HG02642 (cell line): ENCODE data around the gene ERH.
"Not testable (repeated sequence)": the region's sequence is repeated elsewhere in the genome, so short reads cannot be mapped to it uniquely, and the experiment has no call there.

Source experiments
- ATAC-seq: cut with Tn5 transposase; IDR thresholded peaks from one replicate; pipeline ENCODE4 v1.9.1; 2021; ENCODE audit warnings: mild to moderate bottlenecking; ENCODE audit not compliant: unreplicated experiment, poor library complexity

ERH gene

DNA sequence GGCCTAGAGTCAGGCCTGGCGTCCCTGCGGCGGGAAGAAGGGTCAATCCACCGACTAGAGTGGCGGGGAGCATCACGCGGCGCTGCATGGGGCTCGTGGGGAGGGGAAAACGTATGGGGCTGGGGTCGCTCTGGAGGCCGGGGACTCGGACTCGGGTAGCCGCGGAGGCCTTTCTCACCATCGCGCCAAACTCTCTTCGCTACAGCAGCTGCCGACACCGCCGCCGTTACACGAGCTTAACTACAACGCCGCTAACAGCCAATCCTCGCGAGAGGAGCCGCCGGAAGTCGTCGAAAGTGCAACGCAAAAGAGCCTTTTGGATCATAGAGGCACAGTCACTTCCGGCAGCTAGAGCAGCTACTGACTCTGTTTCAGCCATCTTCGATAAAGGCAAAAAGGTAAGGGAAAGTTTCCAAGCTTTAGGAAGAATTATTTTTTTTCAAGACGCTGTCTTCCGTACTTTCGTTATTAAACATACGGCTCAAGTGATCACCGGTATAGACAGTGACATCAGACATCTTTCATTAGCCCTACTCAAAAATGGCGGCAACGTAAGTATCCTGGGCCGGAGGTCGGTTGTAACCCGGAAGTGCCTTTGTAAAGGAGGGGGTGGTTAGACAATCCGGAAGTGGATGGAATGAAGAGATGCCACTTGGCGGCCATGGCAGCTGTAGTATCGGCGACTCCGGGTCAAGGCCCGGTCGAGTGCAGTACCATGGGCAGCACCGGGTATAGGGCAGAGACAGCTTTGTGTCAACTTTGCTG, at the start of gene ERH, which contains the start of gene SLC39A9:
TSS of gene ERH (minus strand) at position 247 of the 765 bp plus-strand sequence. CDS start at position 181, 66 bp downstream.
TSS of gene SLC39A9 (plus strand) at position 640 of the 765 bp plus-strand sequence. CDS start 678 bp downstream, outside the sequence.
- ATAC-seq: peak; percentile 88

DNA sequence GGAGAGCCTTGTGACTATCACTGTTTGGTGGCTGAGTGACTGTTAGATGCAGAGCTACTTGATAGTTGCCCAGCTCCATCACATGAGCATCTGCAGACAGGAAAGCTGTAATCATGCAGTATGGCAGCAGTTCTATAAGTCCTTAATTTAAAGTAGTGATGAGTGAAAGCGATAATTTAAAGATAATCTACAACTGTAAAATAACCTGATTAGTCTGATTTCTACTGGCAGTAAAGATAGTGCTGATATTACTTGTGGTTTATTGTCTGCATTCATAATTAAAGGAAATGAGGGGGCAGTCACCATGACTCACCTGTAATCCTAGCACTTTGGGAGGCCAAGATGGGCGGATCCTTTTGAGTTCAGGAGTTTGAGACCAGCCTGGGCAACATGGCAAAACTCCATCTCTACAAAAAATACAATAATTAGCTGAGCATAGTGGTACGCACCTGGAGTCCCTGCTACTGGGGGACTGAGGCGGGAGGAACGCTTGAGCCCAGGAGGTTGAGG, 45.3 kb upstream of the ERH start:
- no peak for ATAC-seq

DNA sequence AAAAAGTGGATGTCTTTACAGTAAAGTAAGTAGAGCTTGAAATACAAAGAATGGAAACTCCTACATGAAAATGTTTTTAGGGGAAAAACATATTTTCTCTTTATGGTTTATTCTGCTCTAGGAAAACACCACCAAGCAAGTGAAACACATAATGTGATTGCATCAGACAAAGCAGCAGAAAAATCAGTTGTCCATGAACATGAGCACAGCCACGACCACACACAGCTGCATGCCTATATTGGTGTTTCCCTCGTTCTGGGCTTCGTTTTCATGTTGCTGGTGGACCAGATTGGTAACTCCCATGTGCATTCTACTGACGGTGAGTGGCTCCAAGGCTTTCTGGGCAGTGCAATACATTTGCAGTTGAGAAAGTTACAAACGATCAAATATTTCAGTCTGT, 43.8 kb upstream of the ERH start:
- peak; percentile 81 for ATAC-seq

DNA sequence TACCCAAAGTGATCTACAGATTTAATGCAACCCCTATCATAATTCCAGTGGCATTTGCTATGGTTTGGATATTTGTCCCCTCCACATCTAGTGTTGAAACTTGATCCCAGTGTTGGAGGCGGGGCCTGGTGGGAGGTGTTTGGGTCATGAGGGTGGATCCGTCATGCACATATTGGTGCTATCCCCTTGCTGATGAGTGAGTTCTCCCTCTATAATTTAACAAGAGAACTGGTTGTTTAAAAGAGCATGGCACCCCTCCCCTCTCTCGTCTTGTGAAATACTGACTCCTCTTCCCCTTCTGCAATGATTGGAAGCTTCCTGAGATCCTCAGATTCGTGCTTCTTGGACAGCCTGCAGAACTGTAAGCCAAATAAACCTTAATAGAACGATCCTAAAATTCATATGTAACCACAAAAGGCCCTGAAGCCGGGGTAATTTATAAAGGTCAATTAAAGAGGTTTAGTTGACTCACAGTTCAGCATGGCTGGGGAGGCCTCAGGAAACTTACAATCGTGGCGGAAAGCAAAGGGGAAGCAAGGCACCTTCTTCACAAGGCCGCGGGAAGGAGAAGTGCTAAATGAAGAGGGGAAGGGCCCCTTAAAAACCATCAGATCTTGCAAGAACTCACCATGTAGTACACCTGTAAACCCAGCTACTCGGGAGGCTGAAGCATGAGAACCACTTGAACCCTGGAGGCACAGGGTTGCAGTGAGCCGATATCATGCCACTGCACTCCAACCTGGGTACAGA, 41.6 kb upstream of the ERH start:
- no peak for ATAC-seq

DNA sequence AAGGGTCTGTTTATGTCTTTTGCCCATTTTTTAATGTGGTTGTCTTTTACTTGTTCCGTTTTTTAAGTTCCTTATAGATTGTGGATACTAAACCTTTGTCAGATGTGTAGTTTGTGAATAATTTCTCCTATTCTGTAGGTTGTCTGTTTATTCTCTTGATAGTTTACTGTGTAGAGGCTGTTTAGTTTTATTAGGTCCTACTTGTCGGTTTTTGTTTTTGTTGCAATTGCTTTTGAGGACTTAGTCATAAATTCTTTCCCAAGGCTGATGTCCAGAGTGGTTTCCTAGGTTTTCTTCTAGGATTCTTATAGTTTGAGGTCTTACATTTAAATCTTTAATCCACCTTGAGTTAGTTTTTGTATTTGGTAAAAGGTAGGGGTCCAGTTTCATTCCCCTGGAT, 34.3 kb upstream of the ERH start:
- ATAC-seq: no peak

GRCh38 chr14:69430306-69430939, 32.3 kb upstream of the ERH start:
- no peak for ATAC-seq

- no peak for ATAC-seq
Observed at GRCh38 chr14:69429643-69430042, 31.5 kb upstream of the ERH start.

DNA sequence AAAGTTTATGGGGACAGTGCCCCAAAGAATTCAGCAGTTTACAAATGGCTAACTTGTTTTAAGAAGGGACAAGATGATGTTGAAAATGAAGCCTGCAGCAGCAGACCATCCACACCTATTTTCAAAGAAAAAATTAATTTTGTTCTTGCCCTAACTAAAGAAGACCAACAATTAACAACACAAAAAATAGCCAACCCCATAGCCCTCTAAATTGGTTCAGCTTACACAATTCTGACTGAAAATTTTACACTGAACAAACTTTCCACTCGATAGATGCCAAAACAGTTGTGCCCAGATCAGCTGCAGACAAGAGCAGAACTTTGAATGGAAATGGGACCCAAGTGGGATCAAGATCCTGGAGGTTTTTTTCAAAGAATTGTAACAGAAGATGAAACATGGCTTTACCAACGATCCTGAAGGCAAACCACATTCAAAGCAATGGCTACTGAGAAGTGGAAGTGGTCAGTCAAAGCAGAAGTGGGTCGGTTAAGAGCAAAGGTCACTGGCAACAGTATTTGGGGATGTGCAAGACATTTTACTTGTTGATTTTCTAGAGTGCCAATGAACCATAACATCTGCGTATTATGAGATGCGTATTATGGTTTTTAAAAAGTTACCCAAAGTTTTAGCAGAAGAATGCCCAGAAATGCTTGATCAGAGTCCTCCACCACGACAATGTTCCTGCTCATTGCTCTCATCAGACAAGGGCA, 30.3 kb upstream of the ERH start:
- ATAC-seq: peak; percentile 65

- no peak for ATAC-seq
Observed at GRCh38 chr14:69427596-69427995, 29.5 kb upstream of the ERH start.

DNA sequence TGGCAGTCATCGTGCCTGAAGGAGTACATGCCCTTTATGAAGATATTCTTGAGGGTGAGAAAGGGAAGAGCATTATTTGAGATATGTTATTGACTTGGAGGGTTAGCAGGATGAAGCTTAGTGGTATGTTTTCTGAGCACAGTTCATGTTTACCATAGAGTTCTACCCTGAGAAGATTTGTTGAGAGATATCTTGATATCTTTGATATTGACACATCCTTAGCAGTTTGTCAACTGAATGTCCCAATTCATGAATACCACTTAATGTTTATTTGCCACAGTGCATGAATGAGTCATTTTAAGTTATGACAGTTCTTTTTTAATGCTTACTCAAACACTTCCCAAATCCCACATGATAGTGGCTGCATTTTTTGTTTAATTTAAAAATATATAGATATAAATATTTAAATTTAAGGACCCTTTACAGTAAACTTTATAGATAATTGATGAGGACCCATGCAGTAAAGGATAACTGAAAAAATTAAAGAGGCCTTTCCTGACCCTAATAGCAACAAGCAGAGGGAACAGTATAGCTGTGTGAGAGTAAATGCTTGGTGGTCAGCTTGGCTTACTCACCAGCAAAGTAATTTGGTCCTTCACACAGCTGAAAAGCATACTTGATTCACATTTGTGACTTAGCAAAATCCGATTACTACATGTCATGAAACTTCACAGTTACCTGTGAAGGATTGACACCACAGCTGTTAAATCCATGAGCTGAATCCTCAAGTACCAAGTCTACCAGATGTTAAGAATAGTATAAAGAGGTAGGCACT, 26.2 kb upstream of the ERH start:
- no peak for ATAC-seq

GRCh38 chr14:69423279-69423678, 25.2 kb upstream of the ERH start:
- no peak for ATAC-seq

- ATAC-seq: not testable (repeated sequence)
Observed at GRCh38 chr14:69416087-69416486, 18.0 kb upstream of the ERH start.

- ATAC-seq: no peak
Observed at GRCh38 chr14:69413483-69413882, 15.4 kb upstream of the ERH start.

- ATAC-seq: no peak
Observed at GRCh38 chr14:69408331-69408960, 10.3 kb upstream of the ERH start.

DNA sequence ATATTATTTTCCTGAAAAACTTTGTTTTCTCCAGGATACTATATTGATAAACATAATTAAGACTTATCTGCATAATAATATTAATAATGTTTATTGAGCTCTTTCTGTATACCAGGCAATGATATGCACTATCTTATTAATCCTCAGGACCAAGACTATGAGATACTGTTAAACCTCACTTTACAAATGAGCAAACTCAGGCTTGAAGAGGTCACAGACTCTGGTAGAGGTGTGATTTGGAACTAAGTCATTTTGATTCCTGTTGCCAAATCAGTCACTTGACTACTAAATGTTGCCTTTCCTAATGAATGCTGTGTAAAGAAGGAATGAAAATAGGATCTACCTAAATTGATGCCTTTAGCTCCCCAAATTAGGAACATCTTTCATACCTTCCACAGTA, 7.7 kb upstream of the ERH start:
- ATAC-seq: no peak

GRCh38 chr14:69404883-69405282, 6.8 kb upstream of the ERH start:
- no peak for ATAC-seq

- ATAC-seq: no peak
Observed at GRCh38 chr14:69404478-69404877, 6.4 kb upstream of the ERH start.

DNA sequence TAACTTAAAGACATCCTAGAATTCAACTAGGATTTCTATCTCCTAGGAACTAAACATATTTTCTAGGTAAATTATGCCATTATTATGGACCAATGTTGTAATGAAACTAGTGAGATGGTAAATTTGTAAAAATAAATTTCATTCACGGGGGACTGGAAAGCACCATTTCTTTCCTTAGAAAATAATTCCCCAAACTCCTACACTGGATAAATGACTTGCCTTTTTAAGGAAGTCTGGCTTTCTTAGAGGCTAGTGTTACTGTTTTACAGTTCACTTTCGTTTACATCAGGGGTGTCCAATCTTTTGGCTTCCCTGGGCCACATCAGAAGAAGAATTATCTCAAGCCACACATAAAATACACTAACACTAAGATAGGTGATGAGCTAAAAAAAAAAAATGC, 3.7 kb upstream of the ERH start:
- ATAC-seq: no peak

DNA sequence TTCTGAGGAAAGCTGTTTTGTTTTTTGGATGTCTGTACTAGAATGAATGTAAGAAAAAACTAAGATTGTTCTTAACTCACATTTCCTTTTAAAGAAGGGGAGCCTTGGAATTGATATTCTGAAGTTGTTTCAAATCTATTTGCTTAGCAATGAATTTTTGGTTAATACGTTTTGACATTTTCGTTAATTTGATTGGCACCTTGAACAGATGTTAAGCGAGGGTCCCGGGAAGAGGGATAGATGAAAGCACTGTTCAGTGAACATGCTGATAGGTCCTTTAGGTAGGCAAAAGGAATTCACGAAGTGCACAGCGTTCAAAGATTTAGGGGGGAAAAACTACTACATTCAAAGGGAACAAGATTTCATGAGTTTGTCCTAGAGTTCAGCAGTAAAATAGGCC, 2.1 kb upstream of the ERH start:
- ATAC-seq: no peak
